OCI-M2 (cell line): Measurements from ENCODE around the gene APOBEC4.
"Not testable (repeated sequence)": the region's sequence is repeated elsewhere in the genome, so short reads cannot be mapped to it uniquely, and the experiment has no call there.

Experiments used
- DNase-seq: peaks from one replicate; lab custom pipeline; 2025; ENCODE audit not compliant: unreplicated experiment; lab: John Stamatoyannopoulos, UW

Gene APOBEC4

GRCh38 chr1:183652547-183653461, at the start of gene APOBEC4:
APOBEC4 (minus strand) TSS chr1:183653316; CDS start chr1:183648781, 4,535 bp downstream.
- DNase-seq = no peak

GRCh38 chr1:183702813-183703198, 49.7 kb upstream of the APOBEC4 start:
- no peak for DNase-seq

GRCh38 chr1:183702087-183702812, 49.1 kb upstream of the APOBEC4 start:
- DNase-seq = no peak

- no peak for DNase-seq
These were observed 46.6 kb upstream of the APOBEC4 start for GRCh38 chr1:183699616-183700160.

GRCh38 chr1:183697814-183698590, 44.9 kb upstream of the APOBEC4 start:
- DNase-seq = no peak

- no peak for DNase-seq
These were observed 43.9 kb upstream of the APOBEC4 start for GRCh38 chr1:183696981-183697380.

GRCh38 chr1:183694755-183695154, 41.6 kb upstream of the APOBEC4 start:
- no peak for DNase-seq

- no peak for DNase-seq
These were observed 41.0 kb upstream of the APOBEC4 start for GRCh38 chr1:183694066-183694465.

GRCh38 chr1:183693521-183693920, 40.4 kb upstream of the APOBEC4 start:
- no peak for DNase-seq

- no peak for DNase-seq
These were observed 36.7 kb upstream of the APOBEC4 start for GRCh38 chr1:183689762-183690204.

GRCh38 chr1:183688341-183689060, 35.4 kb upstream of the APOBEC4 start:
- DNase-seq = no peak

GRCh38 chr1:183687546-183688304, 34.6 kb upstream of the APOBEC4 start:
- DNase-seq = no peak

- no peak for DNase-seq
These were observed 33.1 kb upstream of the APOBEC4 start for GRCh38 chr1:183686229-183686628.

GRCh38 chr1:183685112-183685713, 32.1 kb upstream of the APOBEC4 start:
- DNase-seq = no peak

- DNase-seq = not testable (repeated sequence)
These were observed 26.2 kb upstream of the APOBEC4 start for GRCh38 chr1:183679363-183679762.

GRCh38 chr1:183678819-183679218, 25.7 kb upstream of the APOBEC4 start:
- no peak for DNase-seq

- DNase-seq = no peak
These were observed 23.6 kb upstream of the APOBEC4 start for GRCh38 chr1:183676586-183677189.

- no peak for DNase-seq
These were observed 22.9 kb upstream of the APOBEC4 start for GRCh38 chr1:183675883-183676585.
